GM21619 (cell line): ENCODE measurements around the gene NSG2.

Source experiments
- ATAC-seq: cut with Tn5 transposase; IDR thresholded peaks from one replicate; pipeline ENCODE4 v1.9.1; 2021; ENCODE audit not compliant: unreplicated experiment

Gene NSG2

DNA sequence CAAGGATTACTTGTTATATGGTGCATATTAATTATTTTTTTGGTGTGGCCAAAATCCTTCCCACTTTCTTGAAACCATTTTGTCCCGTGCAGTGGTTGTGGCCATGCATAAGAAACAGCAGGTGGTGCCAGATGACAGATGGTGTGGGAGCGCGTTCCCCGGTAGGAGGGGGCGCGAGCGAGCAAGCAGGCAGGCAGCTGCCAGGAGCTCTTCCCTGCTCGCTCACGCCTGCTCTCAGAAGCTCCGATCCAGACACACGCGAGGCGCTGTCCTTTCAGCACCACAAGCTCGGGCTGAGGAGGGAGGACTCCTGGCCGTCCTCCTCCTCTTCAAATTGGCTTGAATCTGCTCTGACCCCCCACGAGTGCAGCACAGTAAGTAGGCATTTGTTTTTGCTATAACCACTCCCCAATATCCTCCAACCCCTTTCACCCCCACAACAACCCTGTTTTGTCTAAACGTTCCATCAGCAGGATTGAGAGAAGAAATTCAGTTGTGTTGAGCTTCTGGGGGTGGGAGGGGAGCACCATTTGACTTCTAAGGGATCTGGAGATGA, at the start of gene NSG2:
TSS of gene NSG2 (plus strand) at position 237 of the 556 bp plus-strand sequence. CDS start 1,050 bp downstream, outside the sequence.
- ATAC-seq: peak; percentile 96

GRCh38 chr5:173997331-173997730, 48.2 kb upstream of the NSG2 start:
- ATAC-seq: no peak

GRCh38 chr5:173998531-173998930, 47.0 kb upstream of the NSG2 start:
- no peak for ATAC-seq

DNA sequence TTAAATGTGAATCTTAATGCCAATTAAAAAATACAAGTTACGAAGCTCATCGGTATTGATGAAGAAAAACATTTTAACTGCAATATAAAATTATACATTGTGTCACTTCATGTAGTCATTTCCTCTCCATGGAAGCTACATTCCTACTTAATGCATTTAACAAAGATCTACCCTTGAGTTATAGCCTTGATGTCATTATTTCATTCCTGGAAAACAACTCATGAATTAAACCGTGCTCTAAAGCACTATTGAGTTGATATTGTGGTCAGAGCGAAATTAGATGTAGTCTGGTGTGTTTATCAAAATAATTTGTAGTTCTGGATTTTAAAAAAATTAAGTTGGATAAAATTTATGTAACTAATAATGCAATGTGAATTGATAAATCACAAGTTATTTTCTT, 45.4 kb upstream of the NSG2 start:
- ATAC-seq: no peak

GRCh38 chr5:174003795-174004194, 41.7 kb upstream of the NSG2 start:
- ATAC-seq: no peak

DNA sequence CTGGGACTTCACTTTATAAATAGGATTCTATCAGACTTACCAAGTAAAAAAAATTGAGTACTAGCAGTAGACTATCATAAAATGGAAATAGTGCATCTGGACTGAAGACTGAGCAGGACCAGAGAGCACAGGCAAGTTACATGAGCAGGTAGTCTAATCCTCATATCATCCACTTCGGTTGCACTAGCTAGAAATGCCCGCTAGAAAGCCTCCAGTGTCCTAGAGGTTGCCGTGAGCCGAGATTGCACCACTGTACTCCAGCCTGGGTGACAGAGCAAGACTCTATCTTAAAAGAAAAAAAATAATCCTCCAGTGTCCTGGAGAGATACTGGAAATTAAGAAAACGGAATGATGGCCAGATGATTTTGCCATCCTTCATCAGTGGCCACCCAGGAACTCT, 36.6 kb upstream of the NSG2 start:
- ATAC-seq: no peak

- no peak for ATAC-seq
Observed at GRCh38 chr5:174010365-174010764, 35.1 kb upstream of the NSG2 start.

DNA sequence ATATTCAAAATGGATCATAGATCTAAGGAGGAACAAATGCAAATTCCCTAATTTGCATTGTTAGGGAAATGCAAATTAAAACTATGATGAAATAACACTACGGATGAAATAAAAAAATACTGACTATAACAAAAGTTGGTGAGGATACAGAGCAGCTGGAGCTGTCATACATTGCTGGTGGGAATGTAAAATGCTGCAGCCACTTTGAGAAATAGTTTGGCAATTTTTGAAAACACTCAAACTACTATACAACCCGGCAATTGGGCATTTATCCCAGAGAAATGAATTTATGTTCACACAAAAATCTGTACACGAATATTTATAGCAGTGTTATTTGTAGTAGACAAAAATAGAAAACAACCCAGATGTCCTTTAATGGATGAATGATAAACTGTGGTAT, 34.1 kb upstream of the NSG2 start:
- ATAC-seq: no peak

GRCh38 chr5:174020069-174020927, 25.2 kb upstream of the NSG2 start:
- ATAC-seq: peak; percentile 48

DNA sequence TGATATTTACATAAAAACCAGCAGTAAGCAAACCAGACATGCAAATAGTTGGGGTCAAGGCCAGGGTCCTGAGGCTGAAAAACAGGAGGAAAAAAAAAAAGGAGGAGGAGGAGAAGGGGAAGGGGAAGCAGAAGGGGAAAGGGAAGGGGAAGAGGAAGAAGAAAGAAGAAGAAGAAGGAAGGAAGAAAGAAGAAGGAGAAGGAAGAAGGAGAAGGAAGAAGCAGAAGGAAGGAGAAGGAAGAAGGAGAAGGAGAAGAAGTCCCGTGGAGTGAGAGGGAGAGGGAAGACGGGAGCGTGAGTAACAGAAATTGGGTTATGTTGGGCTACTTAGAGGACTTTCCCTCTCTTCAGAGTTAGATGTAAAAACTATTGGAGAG, 24.6 kb upstream of the NSG2 start:
- no peak for ATAC-seq

DNA sequence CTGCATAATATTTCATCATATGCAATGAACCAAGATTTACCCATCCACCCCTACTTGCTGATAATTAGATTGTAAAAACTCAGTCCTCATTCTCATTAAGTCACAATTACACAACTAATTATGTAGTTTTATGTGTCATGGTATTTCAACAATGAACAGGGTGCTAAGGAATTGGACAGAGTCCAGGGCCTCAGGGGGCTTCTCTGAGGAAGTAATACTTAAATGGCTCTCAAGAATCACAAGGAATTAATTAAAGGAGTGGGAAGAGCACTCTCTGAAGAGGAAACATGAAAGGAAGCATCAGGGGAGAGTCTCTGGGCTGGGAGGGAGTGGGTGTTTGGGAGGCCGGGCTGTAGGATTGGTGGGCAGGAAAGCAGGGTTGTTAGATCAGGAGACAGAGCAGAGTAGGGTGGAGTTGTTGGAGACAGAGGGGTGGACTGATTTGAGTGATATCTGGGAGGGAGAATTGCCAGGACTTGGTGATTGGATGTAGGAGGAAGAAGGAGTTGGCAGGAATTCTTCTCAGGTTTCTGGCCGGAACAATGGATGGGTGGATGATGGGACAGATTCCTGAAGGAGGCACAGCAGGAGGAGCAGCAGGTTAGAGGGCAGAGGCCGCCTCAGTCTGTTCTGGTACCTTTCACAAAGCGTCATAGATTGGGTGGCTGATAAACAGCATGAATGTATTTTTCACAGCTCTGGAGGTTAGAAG, 23.0 kb upstream of the NSG2 start:
- ATAC-seq: no peak

- no peak for ATAC-seq
Observed at GRCh38 chr5:174030286-174030685, 15.2 kb upstream of the NSG2 start.

DNA sequence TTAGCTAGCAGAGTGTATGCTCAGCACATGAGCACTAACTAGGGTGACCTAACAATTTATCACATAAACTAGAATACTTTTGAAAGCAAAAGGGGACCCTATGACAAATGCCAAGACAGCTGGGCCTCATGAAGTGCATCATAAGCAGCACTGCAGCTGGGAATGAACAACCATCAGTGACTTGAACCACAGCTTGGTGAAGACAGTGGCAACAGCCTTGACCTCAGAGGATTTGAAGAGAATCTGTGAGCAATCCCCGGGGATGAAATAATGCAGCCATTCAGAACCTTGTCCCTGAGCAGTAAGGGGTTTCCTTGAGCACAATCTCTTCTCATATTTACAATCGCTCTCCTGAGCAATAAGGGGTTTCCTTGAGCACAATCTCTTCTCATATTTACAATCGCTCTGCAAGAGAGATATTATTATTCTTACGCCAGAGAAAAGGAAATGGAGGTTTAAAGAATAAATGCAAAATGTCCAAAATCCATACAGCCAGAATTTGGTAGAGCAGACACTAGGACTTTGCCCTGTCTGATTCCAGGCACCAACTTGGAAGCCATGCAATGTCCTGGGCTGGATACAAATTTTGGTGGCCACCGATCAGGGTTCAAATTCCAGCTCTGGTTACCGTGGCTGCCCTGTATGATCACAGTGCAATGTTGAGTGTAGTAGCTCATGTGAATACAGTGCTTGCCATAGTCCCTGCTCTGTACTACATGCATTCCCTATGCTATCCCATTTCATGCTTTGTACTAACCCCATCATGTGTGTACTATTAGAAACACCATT, 846 bp upstream of the NSG2 start:
- ATAC-seq: no peak

GRCh38 chr5:174046558-174046957, 1.1 kb downstream of the NSG2 start:
- ATAC-seq: no peak

- ATAC-seq: no peak
Observed at GRCh38 chr5:174047472-174048099, 2.1 kb downstream of the NSG2 start.

- no peak for ATAC-seq
Observed at GRCh38 chr5:174052636-174053035, 7.1 kb downstream of the NSG2 start.

GRCh38 chr5:174053905-174054304, 8.4 kb downstream of the NSG2 start:
- no peak for ATAC-seq

- ATAC-seq: no peak
Observed at GRCh38 chr5:174056064-174056847, 10.8 kb downstream of the NSG2 start.

- ATAC-seq: no peak
Observed at GRCh38 chr5:174057206-174057605, 11.7 kb downstream of the NSG2 start.
